ENCODE data around the gene CD2. TPM values are rescaled to one million over a fixed set of nuclear protein-coding genes. Genes with fewer than 3 reads are reported as not detected.

Gene CD2
- total and polyA plus RNA-seq, 7 experiments from 2014 or later, result 105 to 307 (median 186) TPM

DNA sequence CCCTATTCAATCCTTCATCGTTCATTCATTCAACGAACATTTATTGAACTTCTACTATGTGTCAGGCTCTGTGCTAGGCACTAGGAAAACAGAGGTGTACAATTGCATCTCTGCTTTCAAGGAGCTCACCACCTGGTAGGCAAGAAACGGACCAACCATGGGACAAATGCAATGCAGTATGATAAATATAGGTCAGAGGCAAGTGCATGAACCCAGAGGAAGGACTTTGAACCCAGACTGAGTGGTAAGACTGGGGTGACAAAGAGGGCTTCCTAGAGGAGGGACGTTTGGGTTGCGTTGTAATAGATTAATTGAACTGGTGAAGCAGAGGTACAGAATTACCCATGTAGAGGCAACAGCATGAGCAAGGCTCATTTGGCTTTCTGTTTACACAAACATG, 16.4 kb downstream of the CD2 start:
- CTCF ChIA-PET, result interaction anchor here (0.6 to 6.1 kb wide), 7 partner anchors 8 to 237 kb away, joined by 3 to 60 read pairs (median 6); no protein-coding TSS in a partner anchor
- peak overlapping the region; percentile 24 for H3K4me3 ChIP-seq (ENCODE audit: low read length)
- peaks cover 70% of the 10 kb centered on the region in 2 donors for H3K4me1 ChIP-seq (ENCODE audit: control insufficient read depth in 2 of 2, insufficient read depth in 2 of 2, low read length in 2 of 2)
- H3K27me3 Mint-ChIP-seq, result no peaks in the 10 kb centered on the region
- ATAC-seq (no peak), DNase-seq (no peak)
- peak overlapping the region; percentile 89 for H3K27ac ChIP-seq (ENCODE audit: low read depth, low read length)
- POLR2A ChIA-PET, result interaction anchor here (0.7 to 13.4 kb wide), 13 partner anchors 8 to 289 kb away, joined by 3 to 367 read pairs (median 6); partner anchors contain the start of genes CD2 and TTF2
- peaks cover 18 to 31% (median 21%) of the 10 kb centered on the region in 3 experiments for H3K36me3 ChIP-seq (ENCODE audit: control insufficient read depth in 2 of 3, insufficient read depth in 3 of 3, low read length in 3 of 3)
- intact Hi-C loops (cut with micrococcal nuclease), result no loop called here
- H3K27me3 ChIP-seq (ENCODE audit: control insufficient read depth in 2 of 2, insufficient read depth in 2 of 2, low read length in 2 of 2), result no peaks in the 10 kb centered on the region
- H3K9me3 Mint-ChIP-seq, result peaks cover 0 to 16% (median 4%) of the 10 kb centered on the region in 11 donors
- peaks cover 59 to 86% (median 80%) of the 10 kb centered on the region in 7 donors for H3K4me1 Mint-ChIP-seq
- H3K27ac Mint-ChIP-seq, result peak overlapping the region; percentile 84 to 100 (median 97)
- H3K9me3 ChIP-seq (ENCODE audit: control insufficient read depth in 2 of 3, low read length in 3 of 3), result no peaks in the 10 kb centered on the region
- peaks cover 16 to 75% (median 41%) of the 10 kb centered on the region in 5 donors for H3K36me3 Mint-ChIP-seq
- H3K4me3 Mint-ChIP-seq, result peak overlapping the region; percentile 43 to 99 (median 78)

DNA sequence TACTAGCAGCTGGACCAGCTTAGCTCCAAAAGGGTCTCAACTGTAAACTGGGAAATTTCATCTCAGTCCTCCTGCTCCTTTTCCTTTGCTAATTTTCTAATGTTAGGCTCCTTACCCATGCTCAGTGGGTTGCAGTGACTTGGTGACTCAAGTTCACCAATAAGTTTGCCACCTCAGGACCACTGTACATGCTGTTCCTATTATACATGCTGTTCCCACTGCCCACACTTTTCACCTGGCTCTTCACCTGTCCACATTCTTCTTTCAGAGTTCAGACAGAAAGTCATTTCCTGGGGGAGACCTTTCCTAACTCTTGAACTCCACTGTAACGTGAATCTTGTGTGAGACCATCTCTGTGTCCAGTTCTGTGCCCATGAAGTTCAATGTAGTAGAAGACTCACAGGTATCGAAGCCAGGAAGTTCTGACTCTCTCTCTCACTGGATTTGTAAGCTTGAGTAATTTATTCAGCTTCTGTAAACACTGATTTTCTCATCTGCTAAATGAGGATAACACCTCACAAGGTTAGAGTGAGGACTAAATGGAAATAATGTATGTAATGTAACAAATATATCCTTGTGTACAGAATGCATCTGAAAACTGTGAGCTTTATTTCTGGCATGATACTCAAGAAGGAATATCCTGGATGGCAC, 17.9 kb downstream of the CD2 start:
- Mint-ChIP-seq H3K27me3 (no peaks in the 10 kb centered on the region), H3K27ac (peak overlapping the region; percentile 71 to 97 (median 92)), H3K4me1 (peaks cover 48 to 74% (median 69%) of the 10 kb centered on the region in 7 donors), H3K4me3 (peak overlapping the region in 8 of 10 donors; percentile 15 to 99 (median 30)), H3K9me3 (peaks cover 0 to 16% (median 4%) of the 10 kb centered on the region in 11 donors), H3K36me3 (peaks cover 12 to 65% (median 26%) of the 10 kb centered on the region in 5 donors)
- ATAC-seq (no peak), DNase-seq (no peak)
- Histone ChIP-seq H3K36me3 (ENCODE audit: control insufficient read depth in 2 of 3, insufficient read depth in 3 of 3, low read length in 3 of 3) (peaks cover 12 to 18% (median 12%) of the 10 kb centered on the region in 3 experiments), H3K27ac (ENCODE audit: low read depth, low read length) (no peak overlapping the region), H3K9me3 (ENCODE audit: control insufficient read depth in 2 of 3, low read length in 3 of 3) (no peaks in the 10 kb centered on the region), H3K27me3 (ENCODE audit: control insufficient read depth in 2 of 2, insufficient read depth in 2 of 2, low read length in 2 of 2) (no peaks in the 10 kb centered on the region), H3K4me3 (ENCODE audit: low read length) (no peak overlapping the region), H3K4me1 (ENCODE audit: control insufficient read depth in 2 of 2, insufficient read depth in 2 of 2, low read length in 2 of 2) (peaks cover 55% of the 10 kb centered on the region in 2 donors)
- CTCF ChIA-PET, result interaction anchor here (0.5 to 6.1 kb wide), 6 partner anchors 14 to 1937 kb away, joined by 3 to 60 read pairs (median 4); no protein-coding TSS in a partner anchor
- POLR2A ChIA-PET, result interaction anchor here (0.6 to 13.4 kb wide), 13 partner anchors 10 to 288 kb away, joined by 3 to 367 read pairs (median 7); partner anchors contain the start of genes CD2 and TTF2
- intact Hi-C loops (cut with micrococcal nuclease), result loop anchor here in 1 of 2 donors (2.0 kb wide), 1 partner anchor 19 kb away; no protein-coding TSS in a partner anchor

DNA sequence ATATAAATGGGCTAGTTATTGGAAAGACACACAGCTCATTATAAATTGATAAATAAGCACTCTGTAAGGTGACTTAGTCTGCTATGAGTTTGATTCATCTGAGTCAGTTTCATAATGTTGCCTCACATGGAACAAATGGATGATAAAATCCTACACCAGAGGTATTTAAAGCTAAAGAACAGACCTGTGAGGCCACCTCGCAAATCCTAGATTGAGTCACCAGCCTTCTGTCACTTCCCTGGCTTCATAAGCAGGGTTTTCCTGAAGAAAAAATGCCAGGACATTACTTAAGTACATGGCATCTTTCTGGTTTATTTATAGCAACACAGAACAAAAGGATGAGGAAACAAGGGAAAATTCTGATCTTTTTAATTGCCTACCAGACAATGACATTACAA, 18.4 kb downstream of the CD2 start:
- Mint-ChIP-seq H3K27ac (peak overlapping the region; percentile 39 to 97 (median 86)), H3K36me3 (peaks cover 12 to 65% (median 22%) of the 10 kb centered on the region in 5 donors), H3K9me3 (peaks cover 0 to 16% (median 4%) of the 10 kb centered on the region in 11 donors), H3K4me3 (peak overlapping the region in 5 of 10 donors; percentile 21 to 99 (median 40)), H3K4me1 (peaks cover 48 to 74% (median 69%) of the 10 kb centered on the region in 7 donors), H3K27me3 (no peaks in the 10 kb centered on the region)
- no peaks in the 10 kb centered on the region for H3K9me3 ChIP-seq (ENCODE audit: control insufficient read depth in 2 of 3, low read length in 3 of 3)
- intact Hi-C loops (cut with micrococcal nuclease), result loop anchor here in 1 of 2 donors (2.0 kb wide), 1 partner anchor 18 kb away; no protein-coding TSS in a partner anchor
- peaks cover 49 to 50% of the 10 kb centered on the region in 2 donors for H3K4me1 ChIP-seq (ENCODE audit: control insufficient read depth in 2 of 2, insufficient read depth in 2 of 2, low read length in 2 of 2)
- DNase-seq (no peak), ATAC-seq (no peak)
- no peak overlapping the region for H3K4me3 ChIP-seq (ENCODE audit: low read length)
- peaks cover 9 to 16% (median 11%) of the 10 kb centered on the region in 3 experiments for H3K36me3 ChIP-seq (ENCODE audit: control insufficient read depth in 2 of 3, insufficient read depth in 3 of 3, low read length in 3 of 3)
- POLR2A ChIA-PET, result interaction anchor here (1.0 to 13.4 kb wide), 11 partner anchors 8 to 44 kb away, joined by 3 to 367 read pairs (median 7); partner anchors contain the start of gene CD2
- no peaks in the 10 kb centered on the region for H3K27me3 ChIP-seq (ENCODE audit: control insufficient read depth in 2 of 2, insufficient read depth in 2 of 2, low read length in 2 of 2)
- CTCF ChIA-PET, result interaction anchor here (0.5 to 1.5 kb wide), 6 partner anchors 9 to 45 kb away, joined by 3 to 7 read pairs (median 4); no protein-coding TSS in a partner anchor
- H3K27ac ChIP-seq (ENCODE audit: low read depth, low read length), result no peak overlapping the region

DNA sequence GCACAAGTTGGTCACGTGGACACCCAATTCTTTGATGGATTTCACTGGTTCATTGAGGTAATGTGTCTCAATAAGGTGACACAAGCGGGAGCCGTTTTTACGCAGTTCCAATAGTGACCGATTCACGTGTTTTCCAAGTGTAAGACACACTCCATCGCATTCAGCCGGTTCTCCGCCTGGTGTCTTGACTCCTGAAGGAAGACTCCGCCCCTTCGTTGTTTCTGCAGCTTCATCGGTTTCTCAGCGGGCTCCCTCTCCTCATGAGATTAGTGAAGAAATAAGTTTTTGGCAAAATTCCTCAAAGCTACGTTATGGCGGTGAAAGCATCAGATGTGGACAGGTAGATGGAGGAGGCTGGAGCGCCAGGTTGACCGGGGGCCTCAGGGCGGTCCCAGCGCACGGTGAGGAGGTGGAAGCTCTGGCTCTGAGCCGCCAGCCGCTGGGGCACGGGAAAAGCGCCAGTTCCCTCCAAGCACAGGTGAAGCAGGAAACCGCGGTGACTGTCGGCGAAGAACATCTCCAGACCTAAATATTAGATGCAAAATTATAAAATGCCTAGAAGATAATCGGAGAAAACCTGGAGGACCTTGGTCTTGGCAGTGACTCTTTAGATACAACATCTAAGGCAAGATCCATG, 21.0 kb downstream of the CD2 start:
- Histone ChIP-seq H3K27me3 (ENCODE audit: control insufficient read depth in 2 of 2, insufficient read depth in 2 of 2, low read length in 2 of 2) (no peaks in the 10 kb centered on the region), H3K4me1 (ENCODE audit: control insufficient read depth in 2 of 2, insufficient read depth in 2 of 2, low read length in 2 of 2) (peaks cover 25 to 34% of the 10 kb centered on the region in 2 donors), H3K9me3 (ENCODE audit: control insufficient read depth in 2 of 3, low read length in 3 of 3) (no peaks in the 10 kb centered on the region), H3K27ac (ENCODE audit: low read depth, low read length) (no peak overlapping the region), H3K4me3 (ENCODE audit: low read length) (peak overlapping the region; percentile 2), H3K36me3 (ENCODE audit: control insufficient read depth in 2 of 3, insufficient read depth in 3 of 3, low read length in 3 of 3) (no peaks in the 10 kb centered on the region)
- POLR2A ChIA-PET, result interaction anchor here (1.2 to 1.4 kb wide), 2 partner anchors 12 to 21 kb away, joined by 3 to 4 read pairs; partner anchors contain the start of gene CD2
- Mint-ChIP-seq H3K27me3 (no peaks in the 10 kb centered on the region), H3K27ac (peak overlapping the region in 5 of 9 donors; percentile 9 to 66 (median 50)), H3K9me3 (peaks cover 0 to 16% (median 4%) of the 10 kb centered on the region in 11 donors), H3K36me3 (peaks cover 3 to 43% (median 5%) of the 10 kb centered on the region in 5 donors), H3K4me1 (peaks cover 26 to 65% (median 55%) of the 10 kb centered on the region in 7 donors), H3K4me3 (peak overlapping the region; percentile 9 to 78 (median 50))
- intact Hi-C loops (cut with micrococcal nuclease), result no loop called here
- ATAC-seq (no peak), DNase-seq (no peak)
- CTCF ChIA-PET, result interaction anchor here (0.6 to 1.1 kb wide), 2 partner anchors 16 to 319 kb away, joined by 3 read pairs; no protein-coding TSS in a partner anchor

DNA sequence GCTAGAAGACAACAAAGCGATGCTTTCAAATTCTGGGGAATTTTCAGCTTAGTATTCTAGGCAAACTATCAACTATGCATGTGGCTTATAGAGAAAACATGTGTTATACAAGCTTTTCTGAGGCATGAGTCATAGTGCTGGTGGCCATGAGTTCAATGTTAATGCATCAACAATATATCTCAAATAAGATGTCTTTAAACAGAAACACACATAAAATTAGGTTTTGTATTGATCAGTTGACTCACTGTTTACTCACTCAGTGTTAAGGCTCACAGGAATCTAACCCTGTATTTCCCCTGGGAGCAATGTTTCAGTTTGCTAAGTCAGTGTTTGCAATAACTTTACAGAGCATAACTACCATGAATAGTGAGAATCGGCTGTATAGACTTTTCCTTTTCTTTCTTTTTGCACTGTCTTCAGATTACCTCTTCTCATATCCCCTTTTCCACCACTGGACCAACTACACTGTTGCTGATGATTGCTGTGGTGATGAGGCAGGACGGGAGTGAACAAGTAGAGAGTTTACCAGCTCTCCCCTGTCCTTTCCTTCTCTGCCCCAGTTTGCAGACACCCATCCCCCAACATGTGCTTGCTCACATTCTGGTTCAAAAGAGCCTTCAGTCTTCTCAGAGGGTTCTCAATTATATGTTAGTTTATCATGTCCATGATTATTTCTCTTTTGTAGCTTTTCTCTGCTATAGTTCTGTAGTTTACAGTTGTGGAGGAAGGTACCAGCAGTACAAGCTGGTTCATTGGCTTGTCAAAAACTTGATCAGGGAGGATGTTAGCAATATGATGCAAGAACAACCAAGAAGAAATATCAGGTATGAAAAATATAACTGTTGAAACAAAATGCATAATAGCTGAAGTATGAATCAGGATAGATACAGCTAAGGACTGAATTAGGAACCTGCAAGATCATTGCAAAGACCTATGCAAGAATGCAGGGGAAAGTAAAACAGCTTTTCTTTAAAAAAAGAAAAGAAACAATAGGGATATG, 23.9 kb downstream of the CD2 start:
- no peaks in the 10 kb centered on the region for H3K9me3 ChIP-seq (ENCODE audit: control insufficient read depth in 2 of 3, low read length in 3 of 3)
- Mint-ChIP-seq H3K27ac (peak overlapping the region in 3 of 9 donors; percentile 32 to 87 (median 46)), H3K27me3 (no peaks in the 10 kb centered on the region), H3K36me3 (peaks cover 3 to 30% (median 5%) of the 10 kb centered on the region in 5 donors), H3K4me1 (peaks cover 11 to 36% (median 29%) of the 10 kb centered on the region in 7 donors), H3K4me3 (peak overlapping the region in 4 of 10 donors; percentile 2 to 75 (median 40)), H3K9me3 (peaks cover 0 to 12% (median 4%) of the 10 kb centered on the region in 11 donors)
- DNase-seq, result no peak
- intact Hi-C loops (cut with micrococcal nuclease), result no loop called here
- no peaks in the 10 kb centered on the region for H3K36me3 ChIP-seq (ENCODE audit: control insufficient read depth in 2 of 3, insufficient read depth in 3 of 3, low read length in 3 of 3)
- ChIA-PET CTCF (interaction anchor here (0.7 to 1.2 kb wide), 4 partner anchors 8 to 41 kb away, joined by 3 to 6 read pairs (median 4); no protein-coding TSS in a partner anchor), POLR2A (interaction anchor here (0.8 to 1.4 kb wide), 8 partner anchors 8 to 29 kb away, joined by 3 to 6 read pairs (median 3); partner anchors contain the start of gene CD2)
- no peak for ATAC-seq
- H3K4me1 ChIP-seq (ENCODE audit: control insufficient read depth in 2 of 2, insufficient read depth in 2 of 2, low read length in 2 of 2), result peaks cover 0 to 7% of the 10 kb centered on the region in 2 donors
- no peak overlapping the region for H3K27ac ChIP-seq (ENCODE audit: low read depth, low read length)
- no peaks in the 10 kb centered on the region for H3K27me3 ChIP-seq (ENCODE audit: control insufficient read depth in 2 of 2, insufficient read depth in 2 of 2, low read length in 2 of 2)
- no peak overlapping the region for H3K4me3 ChIP-seq (ENCODE audit: low read length)

Data from naive thymus-derived CD4-positive, alpha-beta T cell (primary cell).